Uterus (tissue), 2 donors: Measurements from ENCODE around the gene F3.

Source experiments
- POLR2A ChIP-seq, 2 donors: fragments of 450-650 bp; IDR thresholded peaks; one replicate each; pipeline ENCODE4 v1.6.1; 2016; ENCODE audit warnings: antibody characterized with exemption in 2 of 2, mild to moderate bottlenecking in 1 of 2, moderate library complexity in 1 of 2
- TF ChIP-seq, protein P1 (sequence below), 4 experiments: fragments of 200-600 bp in 2 of 4; fragments of 450-650 bp in 2 of 4; sonication (generic) in 2 of 4; IDR thresholded peaks; one replicate each; pipeline ENCODE4 v1.5.1; 2016 to 2019; ENCODE audit warnings: antibody characterized with exemption in 4 of 4, mild to moderate bottlenecking in 2 of 4, moderate library complexity in 1 of 4

DNA sequence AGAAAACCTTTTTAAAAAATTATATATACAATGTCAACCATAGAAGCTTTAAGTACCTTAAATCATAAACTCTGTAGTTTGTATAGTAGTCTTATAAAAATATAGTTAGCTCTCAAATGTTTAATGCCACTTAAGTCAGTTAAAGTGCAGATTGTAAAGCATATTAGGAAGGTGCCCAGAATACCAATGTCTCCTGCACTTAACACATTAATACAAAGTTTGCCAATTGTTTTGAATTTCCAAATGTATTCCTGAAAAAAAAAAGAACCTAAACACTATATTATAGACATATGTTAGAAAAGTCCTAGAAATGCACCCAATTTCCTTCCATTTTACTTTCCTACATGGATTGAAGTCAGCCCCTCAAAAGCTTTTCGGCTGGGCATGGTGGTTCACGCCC is 12.1 kb downstream of the F3 start:
- TF ChIP-seq POLR2A (IDR thresholded peaks at IDR 0.05): no peak
- TF ChIP-seq, protein P1, sequence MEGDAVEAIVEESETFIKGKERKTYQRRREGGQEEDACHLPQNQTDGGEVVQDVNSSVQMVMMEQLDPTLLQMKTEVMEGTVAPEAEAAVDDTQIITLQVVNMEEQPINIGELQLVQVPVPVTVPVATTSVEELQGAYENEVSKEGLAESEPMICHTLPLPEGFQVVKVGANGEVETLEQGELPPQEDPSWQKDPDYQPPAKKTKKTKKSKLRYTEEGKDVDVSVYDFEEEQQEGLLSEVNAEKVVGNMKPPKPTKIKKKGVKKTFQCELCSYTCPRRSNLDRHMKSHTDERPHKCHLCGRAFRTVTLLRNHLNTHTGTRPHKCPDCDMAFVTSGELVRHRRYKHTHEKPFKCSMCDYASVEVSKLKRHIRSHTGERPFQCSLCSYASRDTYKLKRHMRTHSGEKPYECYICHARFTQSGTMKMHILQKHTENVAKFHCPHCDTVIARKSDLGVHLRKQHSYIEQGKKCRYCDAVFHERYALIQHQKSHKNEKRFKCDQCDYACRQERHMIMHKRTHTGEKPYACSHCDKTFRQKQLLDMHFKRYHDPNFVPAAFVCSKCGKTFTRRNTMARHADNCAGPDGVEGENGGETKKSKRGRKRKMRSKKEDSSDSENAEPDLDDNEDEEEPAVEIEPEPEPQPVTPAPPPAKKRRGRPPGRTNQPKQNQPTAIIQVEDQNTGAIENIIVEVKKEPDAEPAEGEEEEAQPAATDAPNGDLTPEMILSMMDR (IDR thresholded peaks at IDR 0.05): no peak
